Stimulated activated memory B cell treated with anti-CD40 and anti-IgM and Interleukin-4, amounts not matched to agents 10 μg/mL and 1 μg/mL and 100 μg/mL, for 72 hours (primary cell): Measurements from ENCODE around the gene PIK3R3.
"Not testable (repeated sequence)": the region's sequence is repeated elsewhere in the genome, so short reads cannot be mapped to it uniquely, and the experiment has no call there.

Experiments
- ATAC-seq: fragments of 150-1000 bp; cut with Tn5 transposase; 2 replicates; pipeline ENCODE4 v1.10.0; 2021
- H3K27ac Mint-ChIP-seq: one replicate; pipeline ENCODE4 v1.8.0; 2022; ENCODE audit warnings: mild to moderate bottlenecking, mixed read lengths
- H3K27me3 Mint-ChIP-seq: one replicate; pipeline ENCODE4 v1.8.0; 2022; ENCODE audit warnings: mixed read lengths
- H3K36me3 Mint-ChIP-seq: one replicate; pipeline ENCODE4 v1.8.0; 2022; ENCODE audit warnings: mixed read lengths
- H3K4me1 Mint-ChIP-seq: one replicate; pipeline ENCODE4 v1.8.0; 2022; ENCODE audit warnings: mixed read lengths
- H3K4me3 Mint-ChIP-seq: one replicate; pipeline ENCODE4 v1.8.0; 2022; ENCODE audit warnings: mild to moderate bottlenecking, moderate library complexity, mixed read lengths
- H3K9me3 Mint-ChIP-seq: one replicate; pipeline ENCODE4 v1.8.0; 2022; ENCODE audit warnings: mixed read lengths

Gene PIK3R3

DNA sequence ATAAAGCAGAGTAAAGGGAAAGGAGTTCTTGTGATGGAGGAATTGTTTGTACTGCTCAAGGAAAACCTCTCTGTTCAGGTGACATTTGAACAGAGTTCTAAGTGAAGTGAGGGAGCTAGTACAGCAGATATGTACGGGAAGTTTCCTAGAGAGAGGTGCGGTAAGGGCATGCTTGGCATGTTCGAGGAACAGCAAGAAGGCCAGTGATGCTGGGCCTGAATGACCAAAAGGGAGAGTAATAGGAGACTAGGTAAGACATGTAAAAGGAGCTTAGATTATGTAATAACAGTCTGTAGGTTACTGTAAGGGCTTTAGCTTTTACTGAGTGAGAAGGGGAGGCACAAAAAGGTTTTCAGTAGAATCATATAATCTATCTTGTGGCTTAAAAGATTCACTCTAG, 63.9 kb downstream of the PIK3R3 start:
- Mint-ChIP-seq H3K4me1 (peaks cover 11% of the 10 kb centered on the region), H3K27me3 (no peaks in the 10 kb centered on the region), H3K4me3 (no peak overlapping the region), H3K9me3 (no peaks in the 10 kb centered on the region), H3K36me3 (no peaks in the 10 kb centered on the region), H3K27ac (no peak overlapping the region)
- no peak for ATAC-seq

DNA sequence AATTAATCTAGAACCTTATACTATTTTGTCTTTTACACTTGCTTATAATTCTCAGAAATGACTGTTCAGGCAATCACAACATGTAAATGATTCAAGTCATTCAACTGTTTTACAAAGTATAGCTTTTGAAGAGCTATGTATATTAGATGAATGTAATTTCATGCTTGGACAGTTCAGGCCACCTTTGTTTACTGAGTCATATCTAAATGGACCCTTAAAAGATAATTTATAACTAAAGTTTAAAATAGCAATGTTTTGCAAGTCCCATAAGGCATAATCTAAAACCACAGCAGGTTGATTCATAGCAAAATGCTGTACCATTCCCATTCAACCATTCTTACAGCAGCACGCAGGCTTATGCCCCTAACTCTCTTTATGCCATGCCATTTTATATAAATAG, 64.8 kb downstream of the PIK3R3 start:
- H3K4me3 Mint-ChIP-seq, result no peak overlapping the region
- H3K27ac Mint-ChIP-seq, result no peak overlapping the region
- no peaks in the 10 kb centered on the region for H3K9me3 Mint-ChIP-seq
- peaks cover 11% of the 10 kb centered on the region for H3K4me1 Mint-ChIP-seq
- H3K36me3 Mint-ChIP-seq, result no peaks in the 10 kb centered on the region
- no peak for ATAC-seq
- H3K27me3 Mint-ChIP-seq, result no peaks in the 10 kb centered on the region

DNA sequence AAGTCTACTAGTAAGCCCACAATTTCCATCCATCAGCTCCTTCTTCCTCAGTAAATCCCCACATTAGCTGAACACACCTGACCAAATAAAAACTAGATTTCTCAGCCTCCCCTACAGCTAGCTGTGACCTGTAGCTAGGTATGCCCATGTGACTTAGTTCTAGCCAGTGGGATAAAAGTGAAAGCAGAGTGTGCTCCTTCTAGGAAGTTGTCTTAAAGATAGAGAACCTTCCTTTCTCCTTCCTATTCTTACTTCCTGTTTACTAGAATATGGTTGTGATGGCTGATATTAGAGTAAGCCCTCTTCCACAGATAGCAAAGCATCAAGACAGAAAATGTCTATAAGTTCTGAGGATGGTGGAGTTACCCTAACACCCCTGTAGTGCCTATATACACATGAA, 67.0 kb downstream of the PIK3R3 start:
- H3K9me3 Mint-ChIP-seq, result no peaks in the 10 kb centered on the region
- ATAC-seq, result no peak
- no peak overlapping the region for H3K4me3 Mint-ChIP-seq
- no peaks in the 10 kb centered on the region for H3K36me3 Mint-ChIP-seq
- peaks cover 11% of the 10 kb centered on the region for H3K4me1 Mint-ChIP-seq
- H3K27me3 Mint-ChIP-seq, result no peaks in the 10 kb centered on the region
- H3K27ac Mint-ChIP-seq, result no peak overlapping the region

DNA sequence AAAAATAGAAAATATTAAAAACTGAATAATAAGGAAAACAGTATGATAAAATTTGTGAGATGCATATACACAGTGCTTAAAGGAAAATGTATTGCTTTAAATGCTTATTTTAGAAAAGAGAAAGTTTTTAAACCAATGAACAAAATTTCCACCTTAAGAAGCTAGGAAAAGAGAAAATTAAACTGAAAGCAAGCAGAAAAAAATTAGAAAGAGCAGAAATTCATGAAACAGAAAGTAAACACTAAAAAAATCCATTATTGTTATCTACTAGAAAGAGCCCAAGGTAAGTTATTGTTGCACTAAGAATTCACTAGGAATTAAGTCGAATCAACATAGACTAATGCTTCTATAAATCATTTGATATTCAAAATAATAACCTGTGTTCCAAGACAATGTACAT, 67.7 kb downstream of the PIK3R3 start:
- ATAC-seq, result no peak
- no peak overlapping the region for H3K4me3 Mint-ChIP-seq
- no peaks in the 10 kb centered on the region for H3K27me3 Mint-ChIP-seq
- no peaks in the 10 kb centered on the region for H3K36me3 Mint-ChIP-seq
- H3K4me1 Mint-ChIP-seq, result peaks cover 11% of the 10 kb centered on the region
- no peak overlapping the region for H3K27ac Mint-ChIP-seq
- H3K9me3 Mint-ChIP-seq, result no peaks in the 10 kb centered on the region

- Mint-ChIP-seq H3K27ac (no peak overlapping the region), H3K9me3 (no peaks in the 10 kb centered on the region), H3K36me3 (no peaks in the 10 kb centered on the region), H3K27me3 (no peaks in the 10 kb centered on the region), H3K4me3 (no peak overlapping the region), H3K4me1 (peaks cover 11% of the 10 kb centered on the region)
- no peak for ATAC-seq
Measured at GRCh38 chr1:46062651-46063319, 69.6 kb downstream of the PIK3R3 start.

DNA sequence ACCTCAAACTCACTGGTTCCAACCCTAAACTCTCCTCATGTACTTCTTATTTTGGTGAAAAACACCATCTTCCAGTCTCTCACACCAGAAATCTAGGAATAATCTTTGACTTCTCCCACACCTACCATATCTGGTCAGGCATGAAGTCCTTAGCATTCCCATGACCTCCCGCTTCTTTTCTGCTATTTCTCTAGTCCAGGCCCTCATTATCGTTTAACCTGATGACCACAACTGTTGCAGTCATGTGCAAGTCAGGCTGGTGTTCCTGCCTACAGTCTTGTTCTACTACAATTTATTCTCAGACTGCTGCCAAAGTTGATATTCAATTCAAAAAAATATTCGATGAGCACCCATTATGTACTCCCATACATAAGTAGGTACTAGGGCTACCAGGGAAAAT, 71.3 kb downstream of the PIK3R3 start:
- no peaks in the 10 kb centered on the region for H3K9me3 Mint-ChIP-seq
- H3K4me3 Mint-ChIP-seq, result no peak overlapping the region
- H3K36me3 Mint-ChIP-seq, result peaks cover 7% of the 10 kb centered on the region
- no peak overlapping the region for H3K27ac Mint-ChIP-seq
- no peaks in the 10 kb centered on the region for H3K27me3 Mint-ChIP-seq
- H3K4me1 Mint-ChIP-seq, result peaks cover 17% of the 10 kb centered on the region
- no peak for ATAC-seq

DNA sequence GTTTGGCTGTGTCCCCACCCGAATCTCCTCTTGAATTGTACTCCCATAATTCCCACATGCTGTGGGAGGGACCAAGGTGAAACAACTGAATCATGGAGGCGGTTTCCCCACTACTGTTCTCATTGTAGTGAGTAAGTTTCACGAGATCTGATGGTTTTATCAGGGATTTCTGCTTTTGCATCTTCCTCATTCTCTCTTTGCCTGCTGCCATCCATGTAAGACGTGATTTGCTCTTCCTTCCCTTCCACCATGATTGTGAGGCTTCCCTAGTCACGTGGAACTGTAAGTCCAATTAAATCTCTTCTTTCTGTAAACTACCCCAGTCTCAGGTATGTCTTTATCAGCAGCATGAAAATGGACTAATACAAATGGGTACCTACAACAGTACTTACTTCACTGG, 73.5 kb downstream of the PIK3R3 start:
- Mint-ChIP-seq H3K9me3 (no peaks in the 10 kb centered on the region), H3K36me3 (peaks cover 7% of the 10 kb centered on the region), H3K4me3 (no peak overlapping the region), H3K4me1 (peaks cover 6% of the 10 kb centered on the region), H3K27ac (no peak overlapping the region), H3K27me3 (no peaks in the 10 kb centered on the region)
- no peak for ATAC-seq

- no peak for ATAC-seq
- peaks cover 6% of the 10 kb centered on the region for H3K4me1 Mint-ChIP-seq
- H3K36me3 Mint-ChIP-seq, result peaks cover 7% of the 10 kb centered on the region
- no peak overlapping the region for H3K4me3 Mint-ChIP-seq
- H3K27me3 Mint-ChIP-seq, result no peaks in the 10 kb centered on the region
- no peaks in the 10 kb centered on the region for H3K9me3 Mint-ChIP-seq
- no peak overlapping the region for H3K27ac Mint-ChIP-seq
Measured at GRCh38 chr1:46057781-46058180, 74.6 kb downstream of the PIK3R3 start.

- H3K27me3 Mint-ChIP-seq, H3K27ac Mint-ChIP-seq, H3K4me1 Mint-ChIP-seq, ATAC-seq, H3K9me3 Mint-ChIP-seq, H3K36me3 Mint-ChIP-seq, H3K4me3 Mint-ChIP-seq: not testable (repeated sequence)
Measured at GRCh38 chr1:46057215-46057614, 75.2 kb downstream of the PIK3R3 start.

DNA sequence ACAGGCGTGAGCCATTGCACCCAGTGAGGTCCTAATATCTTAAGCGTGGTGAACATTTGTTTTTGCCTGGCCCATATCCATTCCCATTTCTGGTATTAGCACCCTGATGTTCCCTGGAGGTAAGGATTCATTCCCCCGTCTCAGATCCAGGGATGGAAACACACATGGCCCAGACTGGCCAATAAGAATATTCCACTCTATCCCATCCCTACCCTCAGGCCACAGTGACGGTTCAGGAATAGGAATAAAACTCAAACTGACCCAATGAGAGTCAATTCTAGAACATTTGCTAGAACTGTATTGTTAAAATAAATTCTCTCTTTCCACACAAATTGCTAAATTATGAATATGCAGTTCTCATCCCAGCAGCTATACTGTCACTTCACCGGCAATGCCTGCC, 76.1 kb downstream of the PIK3R3 start:
- H3K9me3 Mint-ChIP-seq, result no peaks in the 10 kb centered on the region
- peaks cover 7% of the 10 kb centered on the region for H3K36me3 Mint-ChIP-seq
- ATAC-seq, result no peak
- no peak overlapping the region for H3K27ac Mint-ChIP-seq
- H3K4me1 Mint-ChIP-seq, result peaks cover 6% of the 10 kb centered on the region
- H3K4me3 Mint-ChIP-seq, result no peak overlapping the region
- H3K27me3 Mint-ChIP-seq, result no peaks in the 10 kb centered on the region

GRCh38 chr1:46053734-46054133, 78.7 kb downstream of the PIK3R3 start:
- Mint-ChIP-seq H3K36me3 (peaks cover 7% of the 10 kb centered on the region), H3K9me3 (no peaks in the 10 kb centered on the region), H3K27me3 (no peaks in the 10 kb centered on the region), H3K27ac (no peak overlapping the region), H3K4me1 (peaks cover 6% of the 10 kb centered on the region), H3K4me3 (no peak overlapping the region)
- ATAC-seq, result no peak

DNA sequence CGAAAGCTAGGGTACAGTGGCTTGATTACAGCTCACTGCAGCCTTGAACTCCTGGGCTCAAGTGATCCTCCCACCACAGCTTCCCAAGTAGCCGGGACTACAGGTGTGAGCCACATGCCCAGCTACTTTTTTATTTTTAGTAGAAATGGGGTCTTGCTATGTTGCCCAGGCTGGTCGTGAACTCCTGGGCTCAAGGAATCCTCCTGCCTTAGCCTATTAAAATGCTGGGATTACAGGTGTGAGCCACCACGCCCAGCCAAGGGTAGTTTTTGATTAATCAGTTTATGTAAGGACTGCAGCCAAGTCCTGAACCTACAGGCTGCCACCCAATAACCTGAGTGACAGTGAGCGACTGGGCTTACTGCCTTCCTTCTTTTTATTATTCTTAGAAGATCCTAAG, 88.3 kb downstream of the PIK3R3 start:
- no peak for ATAC-seq
- no peak overlapping the region for H3K27ac Mint-ChIP-seq
- H3K27me3 Mint-ChIP-seq, result no peaks in the 10 kb centered on the region

DNA sequence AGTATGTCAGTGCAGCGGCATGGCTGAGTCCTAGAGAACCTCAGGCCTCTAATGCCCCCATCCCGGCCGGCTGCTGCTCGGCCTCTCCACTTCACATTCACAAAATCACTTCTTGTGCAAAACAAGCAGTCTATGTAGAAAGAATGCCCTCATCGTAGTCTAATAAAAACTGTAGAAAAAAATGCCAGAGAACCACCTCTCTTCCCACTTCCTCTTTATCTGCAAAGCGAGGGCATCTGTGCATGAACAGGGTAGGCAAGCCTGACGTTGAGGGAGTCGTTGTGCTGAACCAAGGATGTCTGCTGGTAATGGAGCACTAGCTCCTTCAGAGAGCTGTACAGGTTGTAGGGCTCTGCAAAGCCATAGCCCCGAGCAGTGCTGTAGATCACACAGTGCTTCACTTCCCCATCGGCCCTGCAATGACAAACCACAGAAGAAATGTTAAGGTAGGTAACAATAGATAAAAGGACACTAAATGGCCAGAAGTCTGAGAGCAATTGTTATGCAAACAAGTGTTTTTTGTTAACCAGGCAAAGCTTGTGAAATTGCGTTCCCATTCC, 88.9 kb downstream of the PIK3R3 start:
- H3K36me3 Mint-ChIP-seq, result no peaks in the 10 kb centered on the region
- ATAC-seq, result peak; percentile 100
- H3K9me3 Mint-ChIP-seq, result no peaks in the 10 kb centered on the region
- H3K4me3 Mint-ChIP-seq, result peak overlapping the region; percentile 48
- H3K27me3 Mint-ChIP-seq, result no peaks in the 10 kb centered on the region
- H3K27ac Mint-ChIP-seq, result peak overlapping the region; percentile 80
- peaks cover 29% of the 10 kb centered on the region for H3K4me1 Mint-ChIP-seq

More for the DNA sequence above, 88.3 kb downstream of the PIK3R3 start:
- Mint-ChIP-seq H3K4me1 (peaks cover 29% of the 10 kb centered on the region), H3K36me3 (no peaks in the 10 kb centered on the region), H3K9me3 (no peaks in the 10 kb centered on the region), H3K4me3 (no peak overlapping the region)

DNA sequence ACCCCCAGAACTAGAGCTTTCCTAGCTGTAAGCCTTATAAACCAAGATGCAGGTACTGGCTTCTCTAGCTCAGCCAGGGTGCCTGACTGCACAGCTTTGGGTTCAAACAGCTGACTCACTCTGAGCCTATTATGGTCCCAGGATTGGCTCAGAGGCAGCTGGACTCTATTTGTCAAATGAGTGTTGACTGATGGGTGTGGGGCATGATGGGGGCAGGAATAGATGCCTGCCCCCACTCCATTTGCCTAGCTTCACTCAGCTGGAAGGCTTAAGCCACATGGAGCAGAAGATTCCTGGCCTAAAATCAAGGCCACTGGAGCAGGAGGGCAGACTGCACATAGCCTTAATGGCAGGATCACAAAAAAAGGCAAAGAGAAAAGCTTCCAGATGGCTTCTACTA, 90.5 kb downstream of the PIK3R3 start:
- H3K36me3 Mint-ChIP-seq, result no peaks in the 10 kb centered on the region
- H3K9me3 Mint-ChIP-seq, result no peaks in the 10 kb centered on the region
- H3K4me1 Mint-ChIP-seq, result peaks cover 29% of the 10 kb centered on the region
- no peak overlapping the region for H3K4me3 Mint-ChIP-seq
- H3K27ac Mint-ChIP-seq, result peak overlapping the region; percentile 53
- no peaks in the 10 kb centered on the region for H3K27me3 Mint-ChIP-seq
- no peak for ATAC-seq

DNA sequence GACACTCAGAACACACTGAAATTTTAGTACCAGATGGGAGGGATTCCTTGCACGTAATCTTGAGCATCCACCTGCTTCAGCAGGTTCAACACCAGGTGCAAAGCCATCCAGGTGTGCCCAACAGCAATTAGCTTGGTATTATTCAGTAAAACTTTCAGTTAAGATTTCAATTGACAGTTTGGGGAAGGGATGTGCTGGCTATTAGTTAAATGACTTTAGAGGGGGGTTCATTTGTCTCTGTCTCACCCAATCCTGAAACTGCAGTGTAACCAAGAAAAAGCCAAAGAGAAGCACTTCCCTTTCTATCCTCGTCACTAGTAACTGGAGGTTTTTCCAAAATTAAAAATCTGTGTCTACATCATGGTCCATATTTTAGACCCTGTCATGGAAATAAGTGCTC, 90.9 kb downstream of the PIK3R3 start:
- Mint-ChIP-seq H3K27ac (peak overlapping the region; percentile 53), H3K4me1 (peaks cover 29% of the 10 kb centered on the region), H3K36me3 (no peaks in the 10 kb centered on the region)

DNA sequence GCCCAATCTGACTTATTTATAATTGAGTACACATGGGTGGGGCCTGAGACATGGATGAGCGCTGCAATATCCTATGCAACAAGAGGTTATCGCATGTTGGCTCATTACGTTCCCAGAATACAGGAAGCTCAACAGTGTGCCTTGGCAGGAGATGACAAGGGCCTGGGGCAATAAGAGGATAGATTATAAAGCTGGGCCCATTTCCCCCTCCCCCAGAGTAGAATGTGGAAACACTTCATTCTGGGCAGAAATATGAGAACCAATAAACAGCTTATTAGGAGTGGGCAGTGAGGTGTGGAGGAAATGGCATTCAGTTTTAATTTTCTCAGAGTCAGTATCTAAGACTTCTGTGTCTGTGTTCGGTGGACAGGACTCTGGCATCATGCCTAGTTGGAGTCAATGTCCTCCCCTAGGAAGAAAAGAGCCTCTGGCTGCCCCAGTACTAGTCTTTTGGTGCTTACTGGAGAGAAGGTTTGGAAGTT, 92.8 kb downstream of the PIK3R3 start:
- H3K4me1 Mint-ChIP-seq, result peaks cover 26% of the 10 kb centered on the region

More for the DNA sequence above, 90.9 kb downstream of the PIK3R3 start:
- no peak overlapping the region for H3K4me3 Mint-ChIP-seq
- H3K9me3 Mint-ChIP-seq, result no peaks in the 10 kb centered on the region
- ATAC-seq, result peak; percentile 42
- no peaks in the 10 kb centered on the region for H3K27me3 Mint-ChIP-seq

More for the DNA sequence above, 92.8 kb downstream of the PIK3R3 start:
- Mint-ChIP-seq H3K9me3 (no peaks in the 10 kb centered on the region), H3K4me3 (no peak overlapping the region), H3K36me3 (no peaks in the 10 kb centered on the region), H3K27ac (no peak overlapping the region), H3K27me3 (no peaks in the 10 kb centered on the region)
- no peak for ATAC-seq
